ENCODE data around the gene STK32B. TPM values are rescaled to one million over a fixed set of nuclear protein-coding genes. Genes with fewer than 3 reads are reported as not detected.

STK32B gene
- total RNA-seq, 4 donors from 2014 or later = 0.39 to 2.7 (median 2.4) TPM

DNA sequence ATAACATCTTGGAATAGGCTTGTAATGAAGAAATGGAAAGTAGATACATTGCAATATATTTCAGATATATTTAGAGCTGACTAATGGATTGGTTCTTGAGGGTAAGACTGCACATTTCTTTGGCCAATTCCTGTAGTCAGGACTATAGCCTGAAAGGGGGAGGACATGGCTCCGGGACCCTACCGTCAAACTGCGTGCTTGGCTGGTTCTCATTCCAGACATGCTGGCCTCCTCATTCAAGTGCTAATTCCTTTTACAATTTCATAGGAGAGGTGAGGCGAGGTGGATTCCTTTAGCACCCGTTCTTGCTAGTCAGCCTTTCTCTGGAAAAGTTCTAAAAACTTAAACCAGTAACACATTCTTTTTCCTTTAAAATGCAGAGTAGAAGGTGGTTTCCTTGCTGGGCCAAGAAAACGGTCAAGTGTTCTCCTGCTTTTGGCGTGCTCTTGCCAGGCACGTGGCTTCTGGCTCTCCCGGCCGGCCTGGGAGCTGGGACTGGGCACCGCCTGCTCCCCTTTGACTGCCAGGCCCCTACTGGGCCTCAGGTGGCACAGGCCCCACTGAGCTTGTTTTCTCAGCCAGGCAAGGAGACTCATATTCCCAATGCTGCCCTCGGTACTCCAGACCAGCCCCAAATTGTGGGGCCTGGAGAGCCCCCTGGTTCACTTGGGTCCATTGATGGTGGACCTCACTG is 167.2 kb downstream of the STK32B start:
- no peak overlapping the region for H3K27ac ChIP-seq
- TF ChIP-seq POLR2A (IDR thresholded peaks at IDR 0.05) (no peak), EP300 (IDR thresholded peaks at IDR 0.05) (no peak), CTCF (IDR thresholded peaks at IDR 0.05) (no peak)
- H3K4me1 ChIP-seq = peaks cover 0 to 3% (median 0%) of the 10 kb centered on the region in 4 donors
- no peak overlapping the region for H3K4me3 ChIP-seq
- H3K9me3 ChIP-seq = peaks cover 0 to 21% (median 3%) of the 10 kb centered on the region in 4 donors
- DNase-seq (ENCODE audit: low spot score in 2 of 2) = no peak
- WGBS, 2 donors = 87% methylated on average over 11 to 12 of the region's 12 CpGs
- H3K36me3 ChIP-seq = no peaks in the 10 kb centered on the region
- no peaks in the 10 kb centered on the region for H3K27me3 ChIP-seq

- WGBS, 2 donors = 37 to 44% methylated on average over 4 of the region's 4 CpGs
- no peak for DNase-seq (ENCODE audit: low spot score in 2 of 2)
- Histone ChIP-seq H3K27me3 (no peaks in the 10 kb centered on the region), H3K4me3 (no peak overlapping the region), H3K4me1 (peaks cover 0 to 3% (median 0%) of the 10 kb centered on the region in 4 donors), H3K27ac (no peak overlapping the region), H3K36me3 (no peaks in the 10 kb centered on the region), H3K9me3 (peaks cover 0 to 21% (median 3%) of the 10 kb centered on the region in 4 donors)
- no peak for TF ChIP-seq POLR2A (IDR thresholded peaks at IDR 0.05)
- TF ChIP-seq CTCF (IDR thresholded peaks at IDR 0.05) = no peak
- no peak for TF ChIP-seq EP300 (IDR thresholded peaks at IDR 0.05)
These were observed 168.7 kb downstream of the STK32B start for GRCh38 chr4:5220028-5220427.

GRCh38 chr4:5222047-5222446 is 170.8 kb downstream of the STK32B start:
- H3K4me3 ChIP-seq = no peak overlapping the region
- H3K27ac ChIP-seq = no peak overlapping the region
- H3K4me1 ChIP-seq = no peaks in the 10 kb centered on the region
- H3K36me3 ChIP-seq = no peaks in the 10 kb centered on the region
- DNase-seq (ENCODE audit: low spot score in 2 of 2) = no peak
- TF ChIP-seq POLR2A (IDR thresholded peaks at IDR 0.05) = no peak
- H3K9me3 ChIP-seq = peaks cover 0 to 21% (median 3%) of the 10 kb centered on the region in 4 donors
- no peaks in the 10 kb centered on the region for H3K27me3 ChIP-seq

GRCh38 chr4:5222951-5223350 is 171.7 kb downstream of the STK32B start:
- DNase-seq (ENCODE audit: low spot score in 2 of 2) = no peak
- no peak for TF ChIP-seq CTCF (IDR thresholded peaks at IDR 0.05)
- no peak for TF ChIP-seq POLR2A (IDR thresholded peaks at IDR 0.05)
- TF ChIP-seq EP300 (IDR thresholded peaks at IDR 0.05) = no peak
- H3K36me3 ChIP-seq = no peaks in the 10 kb centered on the region
- no peaks in the 10 kb centered on the region for H3K27me3 ChIP-seq
- H3K9me3 ChIP-seq = peaks cover 0 to 21% (median 3%) of the 10 kb centered on the region in 4 donors
- H3K4me1 ChIP-seq = no peaks in the 10 kb centered on the region
- no peak overlapping the region for H3K4me3 ChIP-seq
- 100% methylated on average over 1 of the region's 1 CpG for WGBS, 2 donors
- no peak overlapping the region for H3K27ac ChIP-seq

DNA sequence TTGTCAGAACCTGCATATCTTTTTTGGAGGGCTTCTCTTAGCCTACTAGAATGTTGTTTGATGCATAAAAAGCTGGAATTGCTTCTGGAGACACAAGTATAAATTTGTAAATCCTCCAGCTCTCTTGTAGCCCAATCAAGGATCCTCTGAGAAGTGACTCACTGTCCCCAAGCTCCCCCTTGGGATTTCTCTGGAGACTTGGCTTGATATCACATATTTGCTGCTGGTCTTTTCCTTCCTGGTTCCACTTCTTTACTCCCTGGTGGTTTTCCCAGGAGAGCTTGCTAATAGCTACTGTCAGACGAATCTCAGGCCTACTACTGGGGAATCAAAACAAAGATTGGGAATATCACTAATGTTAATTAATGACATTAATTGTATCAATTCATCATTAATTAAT is 173.1 kb downstream of the STK32B start:
- 57 to 61% methylated on average over 1 of the region's 1 CpG for WGBS, 2 donors
- Histone ChIP-seq H3K4me3 (no peak overlapping the region), H3K4me1 (no peaks in the 10 kb centered on the region), H3K9me3 (peaks cover 0 to 21% (median 3%) of the 10 kb centered on the region in 4 donors), H3K36me3 (no peaks in the 10 kb centered on the region), H3K27me3 (no peaks in the 10 kb centered on the region), H3K27ac (no peak overlapping the region)
- DNase-seq (ENCODE audit: low spot score in 2 of 2) = no peak
- TF ChIP-seq CTCF (IDR thresholded peaks at IDR 0.05) (no peak), EP300 (IDR thresholded peaks at IDR 0.05) (no peak)
